ENCODE measurements around the gene EBF3.

The EBF3 gene

GRCh38 chr10:129831150-129831549 lies 132.9 kb downstream of the EBF3 start:
- H3K4me3 ChIP-seq (ENCODE audit: low read depth, low read length): no peak overlapping the region
- POLR2A ChIA-PET: no interaction called here
- CTCF ChIA-PET: no interaction called here
- DNase-seq (ENCODE audit: low read depth, low spot score): no peak
- no peak for TF ChIP-seq CTCF (IDR thresholded peaks at IDR 0.05; ENCODE audit: insufficient read depth, low read length, missing control alignments)

GRCh38 chr10:129825826-129826225 lies 138.2 kb downstream of the EBF3 start:
- ChIA-PET CTCF (no interaction called here), POLR2A (no interaction called here)

GRCh38 chr10:129825221-129825620 lies 138.9 kb downstream of the EBF3 start:
- no peak overlapping the region for H3K4me3 ChIP-seq (ENCODE audit: low read depth, low read length)
- ChIA-PET POLR2A (no interaction called here), CTCF (no interaction called here)
- TF ChIP-seq CTCF (IDR thresholded peaks at IDR 0.05; ENCODE audit: insufficient read depth, low read length, missing control alignments): no peak
- no peak for DNase-seq (ENCODE audit: low read depth, low spot score)

More at GRCh38 chr10:129825826-129826225, 138.2 kb downstream of the EBF3 start:
- no peak overlapping the region for H3K4me3 ChIP-seq (ENCODE audit: low read depth, low read length)
- DNase-seq (ENCODE audit: low read depth, low spot score): no peak
- TF ChIP-seq CTCF (IDR thresholded peaks at IDR 0.05; ENCODE audit: insufficient read depth, low read length, missing control alignments): no peak

GRCh38 chr10:129820451-129820850 lies 143.6 kb downstream of the EBF3 start:
- H3K4me3 ChIP-seq (ENCODE audit: low read depth, low read length): no peak overlapping the region
- no peak for DNase-seq (ENCODE audit: low read depth, low spot score)
- TF ChIP-seq CTCF (IDR thresholded peaks at IDR 0.05; ENCODE audit: insufficient read depth, low read length, missing control alignments): no peak
- POLR2A ChIA-PET: no interaction called here
- CTCF ChIA-PET: no interaction called here

GRCh38 chr10:129816656-129817045 lies 147.4 kb downstream of the EBF3 start:
- ChIA-PET POLR2A (no interaction called here), CTCF (no interaction called here)
- no peak for DNase-seq (ENCODE audit: low read depth, low spot score)
- no peak for TF ChIP-seq CTCF (IDR thresholded peaks at IDR 0.05; ENCODE audit: insufficient read depth, low read length, missing control alignments)
- H3K4me3 ChIP-seq (ENCODE audit: low read depth, low read length): no peak overlapping the region

- no peak for TF ChIP-seq CTCF (IDR thresholded peaks at IDR 0.05; ENCODE audit: insufficient read depth, low read length, missing control alignments)
- ChIA-PET POLR2A (no interaction called here), CTCF (no interaction called here)
- DNase-seq (ENCODE audit: low read depth, low spot score): no peak
- no peak overlapping the region for H3K4me3 ChIP-seq (ENCODE audit: low read depth, low read length)
These were observed 148.0 kb downstream of the EBF3 start for GRCh38 chr10:129815898-129816655.

Measured in AG04449 (cell line).